ENCODE results near the gene MAB21L3.

MAB21L3 gene

DNA sequence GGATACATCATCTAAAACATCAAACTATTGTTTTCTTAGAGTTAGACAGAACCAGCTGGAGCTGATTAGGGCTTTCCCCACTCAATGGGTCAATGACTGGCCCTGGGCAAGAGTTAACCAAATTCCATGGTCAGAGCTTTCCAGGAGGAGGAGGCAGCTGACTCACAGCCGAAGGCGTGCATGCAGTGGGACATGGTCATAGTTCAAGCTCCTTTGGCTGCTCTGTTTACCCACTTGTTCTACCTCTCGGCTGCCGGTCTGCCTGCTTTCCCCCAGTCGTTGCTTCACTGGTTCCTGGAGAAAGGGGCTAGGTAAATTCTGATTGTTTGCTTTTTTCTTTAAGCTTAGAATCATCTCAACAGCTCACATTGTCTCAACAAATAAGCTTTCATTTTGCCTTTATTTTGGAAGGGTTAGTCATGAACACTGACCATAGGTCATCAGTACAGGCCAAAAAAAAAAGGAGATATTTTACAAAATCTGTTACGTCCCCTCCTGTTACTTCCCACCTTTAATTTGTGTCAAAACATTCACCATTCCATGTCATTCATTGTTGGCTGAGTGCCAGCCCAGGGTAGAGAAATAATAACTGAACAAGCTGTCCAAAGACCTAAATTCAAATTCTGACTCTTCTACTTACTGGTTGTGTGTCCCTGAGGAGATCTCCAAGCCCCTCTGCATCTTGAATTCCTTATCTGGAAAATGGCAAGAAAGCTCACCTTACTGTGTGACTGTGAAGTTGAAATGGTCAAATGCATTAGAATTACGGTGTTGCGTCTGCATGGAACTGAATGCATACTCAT, 12.0 kb downstream of the MAB21L3 start:
- H3K9me3 Mint-ChIP-seq (ENCODE audit: low read depth) = no peaks in the 10 kb centered on the region
- H3K27me3 Mint-ChIP-seq = peaks cover 10% of the 10 kb centered on the region
- peaks cover 4% of the 10 kb centered on the region for H3K36me3 Mint-ChIP-seq

DNA sequence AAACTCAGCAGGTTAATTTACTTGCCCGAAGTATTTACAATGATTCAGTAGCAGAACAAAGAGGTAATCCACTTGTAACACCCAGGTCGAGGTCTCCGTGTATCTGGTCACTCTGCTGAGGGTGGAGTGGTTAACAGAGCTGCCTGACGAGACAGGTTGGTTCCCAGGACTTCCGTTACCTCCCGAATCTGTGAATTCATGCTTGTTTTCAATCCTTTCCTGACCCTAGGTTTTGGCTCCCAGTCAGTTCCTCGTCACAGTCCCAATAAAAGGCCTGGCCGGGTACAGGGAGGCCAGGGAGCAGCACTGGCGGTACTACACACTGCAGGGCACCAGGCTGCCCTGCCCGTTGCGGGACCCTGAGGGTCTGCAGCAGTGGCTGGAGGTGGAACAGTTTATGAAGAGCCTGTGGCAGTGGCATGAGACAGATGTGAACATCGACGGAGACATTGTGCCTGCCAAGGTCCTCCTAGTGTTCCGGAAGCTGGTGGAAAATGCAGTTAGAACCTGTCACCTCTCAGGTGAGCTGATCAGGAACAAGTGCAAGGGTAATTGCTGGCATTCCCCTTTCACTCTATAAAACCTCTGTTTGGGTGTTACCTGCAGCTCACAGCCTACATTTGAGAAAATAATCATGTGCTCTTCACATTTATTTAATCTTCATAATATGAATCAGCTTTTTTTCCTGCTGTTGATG, 12.8 kb downstream of the MAB21L3 start:
- Mint-ChIP-seq H3K27me3 (peaks cover 10% of the 10 kb centered on the region), H3K27ac (no peak overlapping the region), H3K4me1 (ENCODE audit: low read depth) (peaks cover 35% of the 10 kb centered on the region), H3K9me3 (ENCODE audit: low read depth) (no peaks in the 10 kb centered on the region), H3K36me3 (peaks cover 4% of the 10 kb centered on the region), H3K4me3 (no peak overlapping the region)

More for the DNA sequence above, 12.0 kb downstream of the MAB21L3 start:
- Mint-ChIP-seq H3K4me1 (ENCODE audit: low read depth) (peaks cover 26% of the 10 kb centered on the region), H3K4me3 (no peak overlapping the region), H3K27ac (no peak overlapping the region)

DNA sequence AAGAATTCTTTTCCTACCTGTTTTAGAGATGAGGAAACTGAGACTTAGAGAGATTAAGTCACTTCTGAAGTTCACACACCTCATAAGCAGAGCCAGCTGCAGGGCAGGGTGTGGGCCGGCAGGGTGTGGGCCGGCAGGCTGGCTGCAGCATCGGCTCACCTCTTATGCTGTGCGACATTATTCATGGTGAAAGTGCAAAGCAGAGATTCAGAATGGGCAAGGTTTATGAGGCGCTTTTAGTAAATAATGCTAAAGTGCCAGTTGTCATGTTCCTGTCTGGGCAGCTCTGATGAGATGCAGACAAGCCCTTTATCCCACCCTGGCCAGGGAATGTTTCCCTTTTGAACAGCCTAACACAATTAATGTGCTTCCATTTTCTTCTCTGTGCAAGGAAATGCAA, 14.6 kb downstream of the MAB21L3 start:
- peaks cover 6% of the 10 kb centered on the region for H3K27me3 Mint-ChIP-seq
- peak overlapping the region; percentile 72 for H3K4me3 Mint-ChIP-seq
- peaks cover 3% of the 10 kb centered on the region for H3K36me3 Mint-ChIP-seq
- H3K4me1 Mint-ChIP-seq (ENCODE audit: low read depth) = peaks cover 44% of the 10 kb centered on the region
- H3K27ac Mint-ChIP-seq = no peak overlapping the region
- H3K9me3 Mint-ChIP-seq (ENCODE audit: low read depth) = no peaks in the 10 kb centered on the region

DNA sequence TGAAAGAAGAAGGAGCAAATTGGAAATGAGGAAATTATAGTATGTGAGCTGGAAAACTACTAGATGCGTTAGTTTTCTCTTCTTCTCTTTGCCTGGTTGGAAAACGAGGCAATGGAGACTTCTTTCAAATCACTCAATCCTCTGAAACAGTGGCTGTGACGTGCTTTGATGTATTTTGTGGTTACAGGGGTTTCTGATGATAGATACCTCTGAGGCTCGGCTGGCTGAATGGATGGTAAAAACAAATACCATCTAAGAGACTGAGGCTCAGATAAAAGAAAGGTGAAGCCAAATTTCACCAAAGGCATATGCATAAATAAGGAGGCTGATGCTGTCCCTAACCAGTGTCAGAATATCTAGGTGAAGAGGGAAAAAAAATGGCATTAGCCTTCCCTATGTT, 15.1 kb downstream of the MAB21L3 start:
- H3K4me1 Mint-ChIP-seq (ENCODE audit: low read depth) = peaks cover 44% of the 10 kb centered on the region
- no peaks in the 10 kb centered on the region for H3K9me3 Mint-ChIP-seq (ENCODE audit: low read depth)
- H3K4me3 Mint-ChIP-seq = peak overlapping the region; percentile 72
- H3K27ac Mint-ChIP-seq = no peak overlapping the region
- H3K36me3 Mint-ChIP-seq = peaks cover 3% of the 10 kb centered on the region
- peaks cover 6% of the 10 kb centered on the region for H3K27me3 Mint-ChIP-seq

DNA sequence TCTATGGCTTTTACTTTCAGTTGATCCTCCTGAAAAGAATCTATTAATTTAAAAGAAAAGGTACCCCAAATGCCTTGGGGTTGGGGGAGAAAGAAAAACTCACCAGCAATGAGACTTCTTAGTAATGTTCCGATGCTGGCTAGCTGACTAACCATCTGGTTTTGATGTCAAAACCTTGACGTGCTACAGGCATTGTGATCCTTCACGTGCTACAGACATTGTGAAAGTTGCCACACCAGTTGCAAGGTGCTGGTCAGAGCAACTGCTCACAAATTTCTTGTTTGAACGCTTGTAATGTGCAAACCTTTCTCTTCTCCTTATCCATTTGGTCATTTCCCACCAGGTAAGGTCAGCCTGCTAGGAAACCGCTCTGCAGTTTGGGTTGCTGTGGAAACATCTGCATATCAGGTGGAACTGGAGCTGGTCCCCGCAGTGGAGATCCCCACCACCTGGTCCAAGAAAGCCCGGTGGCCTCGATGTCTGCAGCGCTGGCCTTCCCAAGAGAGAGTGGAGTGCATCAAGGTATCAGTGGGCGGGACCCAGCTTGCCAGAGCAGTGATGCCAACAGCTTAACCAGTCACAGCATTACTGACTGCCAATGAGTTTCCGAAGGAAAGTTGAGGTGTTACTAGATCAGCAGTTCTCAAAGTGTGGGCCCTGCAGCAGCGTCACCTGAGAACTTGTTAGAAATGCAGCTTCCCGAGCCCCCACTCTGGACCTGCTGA, 16.1 kb downstream of the MAB21L3 start:
- Mint-ChIP-seq H3K4me3 (peak overlapping the region; percentile 72), H3K27me3 (peaks cover 6% of the 10 kb centered on the region)

DNA sequence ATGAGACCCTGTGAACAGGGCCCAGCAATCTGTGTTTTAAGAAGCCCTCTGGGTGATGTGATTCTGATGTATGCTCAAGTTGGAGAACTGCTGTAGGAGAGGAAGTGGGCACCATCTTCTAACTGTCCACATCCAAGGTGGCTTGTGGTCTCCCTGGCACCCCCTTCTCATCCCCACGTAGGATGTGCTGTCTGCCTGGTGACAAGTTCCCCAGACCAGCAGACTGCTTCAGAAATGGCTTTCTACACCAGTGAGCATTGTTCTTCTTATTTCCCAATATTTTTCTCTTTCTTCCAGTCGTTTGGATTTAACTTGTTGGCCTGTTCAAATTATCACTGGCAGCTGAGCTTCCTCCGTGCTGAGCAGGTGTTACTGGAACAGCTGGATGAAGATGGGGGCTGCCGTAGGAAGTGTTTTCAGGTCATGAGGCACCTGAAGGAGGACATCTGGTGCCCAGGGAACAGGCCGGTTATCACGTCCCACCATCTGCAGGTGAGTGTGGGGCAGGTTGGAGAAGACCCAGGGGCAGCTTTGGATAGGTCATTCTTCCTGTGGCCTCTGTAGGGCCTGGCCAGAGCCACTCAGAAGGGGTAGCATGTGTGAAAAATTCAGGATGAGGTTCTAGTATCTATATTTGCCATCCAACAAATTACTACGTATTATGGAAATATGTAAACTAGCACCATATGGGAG, 16.8 kb downstream of the MAB21L3 start:
- peak overlapping the region; percentile 24 for H3K4me3 Mint-ChIP-seq
- H3K9me3 Mint-ChIP-seq (ENCODE audit: low read depth) = no peaks in the 10 kb centered on the region
- peaks cover 6% of the 10 kb centered on the region for H3K27me3 Mint-ChIP-seq
- H3K36me3 Mint-ChIP-seq = peaks cover 3% of the 10 kb centered on the region
- peaks cover 44% of the 10 kb centered on the region for H3K4me1 Mint-ChIP-seq (ENCODE audit: low read depth)
- H3K27ac Mint-ChIP-seq = no peak overlapping the region

More for the DNA sequence above, 16.1 kb downstream of the MAB21L3 start:
- peak overlapping the region; percentile 22 for H3K27ac Mint-ChIP-seq
- H3K9me3 Mint-ChIP-seq (ENCODE audit: low read depth) = no peaks in the 10 kb centered on the region
- H3K36me3 Mint-ChIP-seq = peaks cover 3% of the 10 kb centered on the region
- H3K4me1 Mint-ChIP-seq (ENCODE audit: low read depth) = peaks cover 44% of the 10 kb centered on the region

DNA sequence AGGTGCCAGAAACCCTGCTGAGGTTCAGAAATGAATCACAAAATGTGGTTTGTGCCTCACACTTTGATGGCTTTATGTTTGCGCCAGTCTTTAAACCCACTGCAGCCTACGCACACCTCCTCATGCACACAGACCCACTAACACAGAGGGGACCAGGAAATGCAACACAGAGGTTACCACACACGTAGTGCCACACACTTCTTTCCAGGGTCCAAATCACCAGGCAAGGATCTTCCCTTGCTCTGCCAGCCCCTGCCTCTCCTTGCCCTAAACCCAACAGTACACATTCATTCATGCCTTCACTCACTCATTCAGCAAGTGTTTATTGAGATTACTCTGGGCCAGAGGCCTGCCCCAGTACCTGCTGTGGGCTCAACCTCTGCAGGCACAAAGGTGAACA, 17.5 kb downstream of the MAB21L3 start:
- Mint-ChIP-seq H3K4me3 (peak overlapping the region; percentile 55), H3K9me3 (ENCODE audit: low read depth) (no peaks in the 10 kb centered on the region), H3K27ac (peak overlapping the region; percentile 22), H3K4me1 (ENCODE audit: low read depth) (peaks cover 44% of the 10 kb centered on the region), H3K27me3 (peaks cover 2% of the 10 kb centered on the region), H3K36me3 (peaks cover 3% of the 10 kb centered on the region)

DNA sequence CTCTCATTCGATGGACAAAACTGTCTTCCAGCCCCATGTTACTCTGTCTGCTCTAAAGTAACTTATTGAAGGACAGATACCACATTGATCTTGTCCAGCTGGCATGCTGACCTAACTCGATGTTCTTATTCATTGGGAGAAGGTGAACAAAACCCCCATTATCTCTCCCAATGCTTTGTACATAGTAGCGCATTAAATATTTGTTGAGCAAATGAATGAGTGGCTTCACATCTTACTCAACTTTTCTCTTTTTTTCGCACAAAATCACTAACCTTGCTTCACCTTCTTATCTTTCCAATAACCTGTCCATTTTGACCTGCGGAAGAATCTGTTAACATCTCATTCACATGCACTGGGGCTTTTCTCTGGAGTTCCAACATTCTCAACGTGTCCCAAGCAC, 18.3 kb downstream of the MAB21L3 start:
- Mint-ChIP-seq H3K4me3 (no peak overlapping the region), H3K27me3 (peaks cover 2% of the 10 kb centered on the region)

DNA sequence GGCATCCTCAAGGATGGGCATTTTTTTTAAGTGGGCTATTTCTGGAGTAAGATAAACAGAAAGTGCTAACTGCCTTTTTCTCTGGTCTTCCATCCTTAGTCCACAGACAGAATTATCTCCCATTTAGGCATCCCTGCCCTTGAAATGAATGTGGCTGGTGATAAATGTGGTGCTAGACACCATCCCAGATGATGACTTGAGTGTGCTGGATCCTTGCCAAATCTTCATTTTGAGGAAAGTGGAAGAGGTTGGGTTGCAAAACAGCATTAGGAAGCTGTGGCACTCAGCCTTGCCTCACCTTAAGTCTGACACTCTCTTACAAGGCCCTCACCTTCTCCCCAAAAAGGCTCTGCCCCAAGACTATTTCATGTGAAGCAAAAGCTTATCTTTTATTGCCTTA, 19.2 kb downstream of the MAB21L3 start:
- peaks cover 3% of the 10 kb centered on the region for H3K36me3 Mint-ChIP-seq
- no peak overlapping the region for H3K4me3 Mint-ChIP-seq
- H3K4me1 Mint-ChIP-seq (ENCODE audit: low read depth) = peaks cover 44% of the 10 kb centered on the region
- H3K9me3 Mint-ChIP-seq (ENCODE audit: low read depth) = no peaks in the 10 kb centered on the region
- peaks cover under 1% of the 10 kb centered on the region for H3K27me3 Mint-ChIP-seq
- no peak overlapping the region for H3K27ac Mint-ChIP-seq

More for the DNA sequence above, 18.3 kb downstream of the MAB21L3 start:
- Mint-ChIP-seq H3K27ac (peak overlapping the region; percentile 35), H3K9me3 (ENCODE audit: low read depth) (no peaks in the 10 kb centered on the region), H3K36me3 (peaks cover 3% of the 10 kb centered on the region), H3K4me1 (ENCODE audit: low read depth) (peaks cover 44% of the 10 kb centered on the region)

DNA sequence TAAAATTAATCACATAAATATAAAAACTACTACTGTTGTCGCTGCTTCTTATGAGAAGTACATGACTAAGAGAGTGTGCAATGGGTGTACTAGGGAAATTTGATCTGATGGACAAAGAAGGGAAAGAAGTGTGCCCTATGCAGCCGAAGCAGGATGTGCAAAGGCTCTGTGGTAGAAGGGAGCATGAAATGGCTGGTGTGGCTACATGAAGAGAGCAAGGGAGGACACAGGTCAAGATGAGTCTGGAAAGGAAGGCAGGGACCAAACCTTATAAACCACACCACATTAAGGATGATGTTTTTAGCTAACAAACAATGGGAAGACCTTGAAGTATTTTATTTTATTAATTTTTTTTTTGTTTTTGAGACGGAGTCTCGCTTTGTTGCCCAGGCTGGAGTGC, 20.0 kb downstream of the MAB21L3 start:
- Mint-ChIP-seq H3K27me3 (no peaks in the 10 kb centered on the region), H3K36me3 (peaks cover 3% of the 10 kb centered on the region)

DNA sequence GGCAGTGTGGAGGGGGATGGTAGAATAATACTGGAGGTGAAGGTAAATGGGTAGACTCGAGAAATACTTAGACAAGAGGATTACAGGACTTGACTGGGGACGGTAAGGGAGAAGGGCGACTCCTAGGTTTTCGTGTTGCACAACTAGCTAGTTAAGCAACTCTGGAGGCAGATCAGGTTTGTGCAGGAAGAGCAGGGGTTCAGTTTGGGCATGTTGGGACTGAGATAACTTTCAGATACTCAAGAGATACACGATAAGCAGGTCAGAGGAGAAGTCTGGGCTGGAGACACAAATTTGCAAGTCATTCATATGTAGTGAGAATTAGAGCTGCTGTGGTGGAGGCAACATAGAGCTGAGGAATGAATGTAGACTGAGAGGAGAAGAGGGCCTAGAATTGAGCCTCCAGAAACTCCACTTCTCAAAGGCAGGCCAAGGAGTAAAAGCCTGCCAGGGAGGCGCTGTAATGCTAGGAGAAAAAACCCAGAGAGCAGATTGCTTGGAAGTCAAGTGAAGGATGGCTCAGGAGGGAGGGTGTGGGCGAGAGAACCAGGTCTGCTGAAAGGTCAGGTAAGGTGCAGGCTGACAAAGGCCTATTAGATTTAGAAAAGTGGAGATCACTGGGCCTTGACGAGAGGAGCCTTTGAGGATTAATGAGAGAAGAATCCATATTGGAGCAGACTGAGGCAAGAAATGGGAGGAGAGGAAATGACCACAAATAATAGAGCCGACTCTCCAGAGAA, 20.8 kb downstream of the MAB21L3 start:
- H3K4me1 Mint-ChIP-seq (ENCODE audit: low read depth) = peaks cover 28% of the 10 kb centered on the region
- no peak overlapping the region for H3K4me3 Mint-ChIP-seq
- no peak overlapping the region for H3K27ac Mint-ChIP-seq
- H3K27me3 Mint-ChIP-seq = no peaks in the 10 kb centered on the region
- peaks cover 3% of the 10 kb centered on the region for H3K36me3 Mint-ChIP-seq
- H3K9me3 Mint-ChIP-seq (ENCODE audit: low read depth) = no peaks in the 10 kb centered on the region

More for the DNA sequence above, 20.0 kb downstream of the MAB21L3 start:
- Mint-ChIP-seq H3K27ac (no peak overlapping the region), H3K4me1 (ENCODE audit: low read depth) (peaks cover 37% of the 10 kb centered on the region), H3K4me3 (no peak overlapping the region), H3K9me3 (ENCODE audit: low read depth) (no peaks in the 10 kb centered on the region)

DNA sequence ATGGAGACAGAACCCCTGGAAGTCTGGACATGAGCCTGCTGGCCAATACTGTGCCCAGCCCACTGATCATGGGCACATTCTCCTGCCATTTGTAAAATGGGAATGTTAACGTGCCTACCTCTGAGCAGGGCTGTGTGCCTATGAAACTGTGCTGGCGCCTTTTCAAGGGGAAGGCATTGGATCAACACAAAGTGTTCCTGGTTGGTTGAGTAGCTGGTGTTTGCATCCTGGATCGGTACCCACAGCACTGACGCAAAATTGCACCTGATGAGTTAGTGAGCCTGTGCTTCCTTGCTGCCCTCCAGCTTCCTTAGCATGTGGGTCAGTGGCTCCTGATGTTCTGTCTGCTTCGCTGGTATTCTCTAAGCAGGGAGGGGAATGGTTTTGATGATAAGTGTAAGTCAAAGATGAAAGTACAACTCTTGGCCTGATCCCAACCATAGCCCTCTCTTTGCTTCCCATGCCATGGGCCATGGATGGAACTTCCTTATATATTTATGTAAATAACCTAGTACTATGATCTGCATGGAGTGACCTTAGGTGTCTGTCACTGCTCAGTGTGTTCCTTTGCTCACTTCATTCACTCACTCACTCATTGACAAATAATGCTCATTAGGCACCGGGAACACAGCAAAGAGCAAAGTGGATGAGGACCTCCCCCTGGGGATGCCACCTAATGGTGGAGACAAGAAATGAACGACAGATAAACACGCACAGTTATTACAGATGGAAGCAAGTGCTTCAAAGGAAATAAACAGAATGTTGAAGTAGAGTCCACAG, 22.7 kb downstream of the MAB21L3 start:
- H3K27me3 Mint-ChIP-seq = no peaks in the 10 kb centered on the region
- no peak overlapping the region for H3K4me3 Mint-ChIP-seq
- H3K9me3 Mint-ChIP-seq (ENCODE audit: low read depth) = no peaks in the 10 kb centered on the region
- H3K27ac Mint-ChIP-seq = no peak overlapping the region
- H3K36me3 Mint-ChIP-seq = peaks cover 3% of the 10 kb centered on the region
- H3K4me1 Mint-ChIP-seq (ENCODE audit: low read depth) = peaks cover 11% of the 10 kb centered on the region

DNA sequence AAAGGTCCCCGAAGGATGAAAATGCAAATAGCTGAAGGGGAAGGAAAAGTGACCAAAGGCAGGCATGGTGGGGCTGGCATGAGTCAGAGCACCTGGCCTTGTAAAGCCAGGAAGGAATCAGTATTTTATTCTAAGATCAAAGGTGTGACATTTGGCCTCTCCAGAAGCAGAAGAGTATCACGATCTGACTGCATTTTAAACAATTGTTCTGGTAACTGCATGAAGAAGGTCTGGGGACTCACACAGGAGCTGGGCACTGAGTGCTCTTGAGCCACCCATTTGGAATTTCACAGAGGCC, 23.2 kb downstream of the MAB21L3 start:
- H3K27me3 Mint-ChIP-seq = no peaks in the 10 kb centered on the region
- H3K27ac Mint-ChIP-seq = no peak overlapping the region
- H3K4me3 Mint-ChIP-seq = no peak overlapping the region
- peaks cover 3% of the 10 kb centered on the region for H3K36me3 Mint-ChIP-seq
- peaks cover 11% of the 10 kb centered on the region for H3K4me1 Mint-ChIP-seq (ENCODE audit: low read depth)
- H3K9me3 Mint-ChIP-seq (ENCODE audit: low read depth) = no peaks in the 10 kb centered on the region

Data from activated naive CD8-positive, alpha-beta T cell (primary cell).